GM12878 (cell line): ENCODE measurements around the gene PITPNB. TPM values are rescaled to one million over a fixed set of nuclear protein-coding genes. Genes with fewer than 3 reads are reported as not detected.

ENCODE experiments used
- BHLHE40 ChIP-seq, 2 experiments: fragments of 450-650 bp in 1 of 2; IDR thresholded peaks; 2 replicates each; pipeline ENCODE4 v1.6.1; 2011 to 2017; ENCODE audit warnings: low read depth in 2 of 2, borderline replicate concordance in 1 of 2, improper control_type of control experiment in 1 of 2, low read length in 1 of 2, mild to moderate bottlenecking in 1 of 2
- CEBPB ChIP-seq, 2 experiments: fragments of 150-350 bp in 1 of 2; IDR thresholded peaks; 2 replicates each; pipeline ENCODE4 v1.6.1; 2012 to 2014; ENCODE audit warnings: low read depth in 2 of 2, low read length in 2 of 2, borderline replicate concordance in 1 of 2, inconsistent platforms in 1 of 2
- ELK1 ChIP-seq: IDR thresholded peaks from 2 replicates; pipeline ENCODE4 v1.6.1; 2012; ENCODE audit warnings: low read depth, low read length, improper control_type of control experiment
- HSF1 ChIP-seq: fragments of 150-350 bp; IDR thresholded peaks from 2 replicates; pipeline ENCODE4 v1.6.1; 2014; ENCODE audit warnings: mild to moderate bottlenecking, low read depth, low read length
- IRF3 ChIP-seq: fragments of 450-650 bp; IDR thresholded peaks from 2 replicates; pipeline ENCODE4 v1.6.1; 2014; ENCODE audit warnings: mild to moderate bottlenecking
- MTA2 ChIP-seq: fragments of 450-650 bp; IDR thresholded peaks from 2 replicates; pipeline ENCODE4 v1.6.1; 2016; ENCODE audit warnings: low read depth, mild to moderate bottlenecking, moderate library complexity
- NBN ChIP-seq: fragments of 450-650 bp; IDR thresholded peaks from 2 replicates; pipeline ENCODE4 v1.6.1; 2016
- NFYA ChIP-seq: IDR thresholded peaks from 2 replicates; pipeline ENCODE4 v1.6.1; 2011; ENCODE audit warnings: low read depth, mild to moderate bottlenecking, low read length, improper control_type of control experiment, borderline replicate concordance
- PML ChIP-seq: IDR thresholded peaks from 2 replicates; pipeline ENCODE4 v1.6.1; 2012; ENCODE audit warnings: low read length, inconsistent platforms
- SMAD5 ChIP-seq: IDR thresholded peaks from 2 replicates; pipeline ENCODE4 v1.6.1; 2016; ENCODE audit warnings: antibody characterized with exemption, low read depth
- SREBF1 ChIP-seq: IDR thresholded peaks from 2 replicates; pipeline ENCODE4 v1.6.1; 2012; ENCODE audit warnings: mild to moderate bottlenecking, low read length
- TARDBP ChIP-seq: IDR thresholded peaks from 2 replicates; pipeline ENCODE4 v1.6.1; 2016; ENCODE audit warnings: borderline replicate concordance
- TBL1XR1 ChIP-seq: IDR thresholded peaks from 2 replicates; pipeline ENCODE4 v1.6.1; 2012; ENCODE audit warnings: low read depth, low read length, improper control_type of control experiment
- ZNF217 ChIP-seq: fragments of 450-650 bp; IDR thresholded peaks from 2 replicates; pipeline ENCODE4 v1.6.1; 2017; ENCODE audit warnings: antibody characterized with exemption, mild to moderate bottlenecking
- polyA plus RNA-seq, 11 experiments: library from polyadenylated mRNA; depleted of rRNA in 4 of 11; unstranded in 6 of 11; stranded (reverse) in 5 of 11; fragments of >200 nt; fragmentation: Nextera tagmentation in 4 of 11; fragmentation: Illumina TruSeq in 1 of 11; extraction: Ambion mirVana in 4 of 11; extraction: Trizol in 1 of 11; gene quantifications; 1 replicate in 1 of 11; 2 replicates in 10 of 11; pipeline versions ENCODE4 v1.2.1 to v1.2.3, GENCODE V29; 2011 to 2016; ENCODE audit warnings: inconsistent platforms in 2 of 11, missing spikeins in 2 of 11, low read depth in 1 of 11
- total RNA-seq, 4 experiments: library from RNA; depleted of rRNA in 3 of 4; stranded (reverse); fragments of >200 nt in 3 of 4; fragmentation: Illumina TruSeq in 1 of 4; extraction: Trizol in 1 of 4; gene quantifications; 2 replicates each; pipeline versions ENCODE4 v1.2.1 to v1.2.3, GENCODE V29; 2013 to 2021

PITPNB gene
- total and polyA plus RNA-seq, 10 of the 15 experiments (the other 5 are each of a cell fraction or from before 2014, with no cell fraction given), result 19.7 to 116 (median 64.9) TPM

GRCh38 chr22:27935897-27936296 lies 16.8 kb upstream of the PITPNB start (continued):
- TF ChIP-seq BHLHE40 (IDR thresholded peaks at IDR 0.05; ENCODE audit: borderline replicate concordance in 1 of 2, low read depth in 2 of 2, low read length in 1 of 2) (no peak), ELK1 (no peak), MTA2 (no peak), IRF3 (no peak), NBN (no peak), TARDBP (no peak), SREBF1 (no peak), CEBPB (IDR thresholded peaks at IDR 0.05; ENCODE audit: borderline replicate concordance in 1 of 2, low read depth in 2 of 2, low read length in 2 of 2) (no peak), HSF1 (no peak), SMAD5 (no peak), NFYA (no peak), PML (no peak), ZNF217 (no peak), TBL1XR1 (no peak)
